Stimulated activated naive CD8-positive, alpha-beta T cell treated with anti-CD3 and anti-CD28 coated beads, Interleukin-15, Interleukin-2, amounts not matched to agents 100 ng/mL and 50 ng/mL, for 24 hours (primary cell): Measurements from ENCODE around the gene EFS.

Experiments used
- H3K27ac Mint-ChIP-seq: one replicate; pipeline ENCODE4 v1.8.0; 2021; ENCODE audit warnings: mild to moderate bottlenecking, mixed read lengths
- H3K27me3 Mint-ChIP-seq: one replicate; pipeline ENCODE4 v1.8.0; 2021; ENCODE audit warnings: mixed read lengths
- H3K36me3 Mint-ChIP-seq: one replicate; pipeline ENCODE4 v1.8.0; 2021; ENCODE audit warnings: low read depth, mixed read lengths
- H3K4me1 Mint-ChIP-seq: one replicate; pipeline ENCODE4 v1.8.0; 2021; ENCODE audit warnings: low read depth, mixed read lengths
- H3K4me3 Mint-ChIP-seq: one replicate; pipeline ENCODE4 v1.8.0; 2021; ENCODE audit warnings: mild to moderate bottlenecking, mixed read lengths
- H3K9me3 Mint-ChIP-seq: one replicate; pipeline ENCODE4 v1.8.0; 2021; ENCODE audit warnings: mixed read lengths

Gene EFS

DNA sequence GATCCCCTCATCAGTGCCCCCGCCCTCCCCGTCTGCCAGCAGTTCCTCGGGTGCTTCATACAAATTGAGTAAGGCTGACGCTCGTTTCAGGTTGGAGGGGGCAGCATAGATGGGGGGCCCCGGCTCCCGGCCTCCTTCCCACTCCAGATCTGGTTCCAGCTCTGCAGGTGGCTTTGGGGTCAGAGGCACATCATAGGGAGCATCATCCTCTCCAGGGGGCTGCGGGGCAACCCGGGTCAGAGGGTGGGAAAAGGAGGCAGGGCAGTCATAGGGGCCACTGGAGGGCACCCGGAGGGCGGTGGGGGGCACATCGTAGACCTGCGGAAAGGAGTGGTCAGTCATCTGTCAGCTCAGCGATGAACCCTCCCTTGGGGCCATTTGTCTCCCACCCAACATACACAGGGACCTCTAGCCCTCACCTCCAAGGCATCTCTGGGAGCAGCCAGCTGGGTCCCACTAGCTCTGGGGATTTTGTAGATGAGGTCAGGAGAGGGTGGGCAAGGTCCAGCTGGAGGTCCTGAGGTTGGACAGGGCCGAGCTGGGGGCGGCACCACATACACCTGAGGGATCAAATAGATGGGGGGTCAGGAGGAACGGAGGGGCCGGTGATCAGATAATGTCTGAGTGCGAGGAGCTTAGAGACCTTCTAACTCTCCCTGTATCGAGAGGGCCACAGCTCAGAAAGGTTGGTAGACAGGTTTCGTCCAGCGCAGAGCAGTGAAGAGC, 5.1 kb downstream of the EFS start:
- Mint-ChIP-seq H3K9me3 (no peaks in the 10 kb centered on the region), H3K4me3 (no peak overlapping the region), H3K27ac (no peak overlapping the region), H3K27me3 (peaks cover 24% of the 10 kb centered on the region), H3K4me1 (no peaks in the 10 kb centered on the region), H3K36me3 (no peaks in the 10 kb centered on the region)

DNA sequence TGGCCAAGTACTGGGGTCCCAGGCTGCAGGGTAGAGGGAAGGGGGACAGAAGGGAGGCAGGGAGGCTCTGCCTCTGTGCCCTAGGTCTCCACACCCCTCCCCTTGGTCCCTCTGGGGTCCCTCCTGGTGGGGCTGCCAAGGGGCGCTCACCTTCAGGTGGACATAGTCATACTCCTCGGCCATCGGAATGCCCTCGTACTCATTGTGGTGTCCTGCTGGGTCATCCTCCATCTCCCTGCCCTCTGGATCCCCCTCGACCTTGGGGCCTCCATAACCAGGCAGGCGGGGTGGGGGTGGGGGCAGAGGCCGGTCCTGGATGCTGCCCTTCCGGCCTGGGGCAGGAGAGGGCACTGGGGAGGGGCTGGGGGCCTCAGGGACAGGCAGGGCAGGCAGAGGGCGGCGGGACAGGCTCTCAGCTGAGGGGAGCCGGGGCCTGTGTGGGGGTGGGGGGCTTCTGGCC, 5.8 kb downstream of the EFS start:
- H3K27ac Mint-ChIP-seq, result no peak overlapping the region
- no peaks in the 10 kb centered on the region for H3K36me3 Mint-ChIP-seq
- H3K4me3 Mint-ChIP-seq, result no peak overlapping the region
- H3K4me1 Mint-ChIP-seq, result no peaks in the 10 kb centered on the region
- no peaks in the 10 kb centered on the region for H3K9me3 Mint-ChIP-seq
- peaks cover 20% of the 10 kb centered on the region for H3K27me3 Mint-ChIP-seq

DNA sequence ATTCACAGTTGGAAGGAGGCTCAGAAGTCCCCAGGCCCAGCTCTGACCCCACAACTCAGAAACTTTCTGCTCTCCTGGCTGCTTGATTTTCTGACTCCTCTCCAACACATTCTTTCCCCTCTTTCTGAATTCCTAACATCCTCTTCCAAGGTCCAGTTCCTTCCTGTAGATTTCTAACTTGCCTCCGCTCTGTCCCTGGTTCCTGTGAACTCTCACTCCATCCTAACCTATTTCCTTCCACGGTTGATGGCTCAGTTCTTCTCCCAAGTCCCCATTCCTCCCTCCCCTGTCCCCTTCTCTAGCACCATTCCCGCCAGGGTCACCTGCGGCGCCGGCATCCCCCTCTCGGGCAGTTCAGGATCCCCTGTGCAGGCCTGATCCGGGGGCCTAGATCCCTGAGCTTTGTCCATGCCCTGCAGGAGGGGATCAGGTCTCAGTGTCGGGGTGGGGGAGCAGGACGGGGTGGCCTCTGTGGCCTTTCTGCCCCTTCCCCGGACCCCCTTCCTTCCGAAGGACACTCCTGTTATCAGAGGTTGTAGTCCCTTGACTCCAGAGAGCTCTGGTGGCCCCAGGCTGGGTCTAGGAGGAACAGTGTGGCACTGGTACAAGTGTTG, 6.3 kb downstream of the EFS start:
- no peaks in the 10 kb centered on the region for H3K4me1 Mint-ChIP-seq
- H3K9me3 Mint-ChIP-seq, result no peaks in the 10 kb centered on the region
- no peak overlapping the region for H3K4me3 Mint-ChIP-seq
- H3K27ac Mint-ChIP-seq, result no peak overlapping the region
- H3K27me3 Mint-ChIP-seq, result peaks cover 22% of the 10 kb centered on the region
- no peaks in the 10 kb centered on the region for H3K36me3 Mint-ChIP-seq

DNA sequence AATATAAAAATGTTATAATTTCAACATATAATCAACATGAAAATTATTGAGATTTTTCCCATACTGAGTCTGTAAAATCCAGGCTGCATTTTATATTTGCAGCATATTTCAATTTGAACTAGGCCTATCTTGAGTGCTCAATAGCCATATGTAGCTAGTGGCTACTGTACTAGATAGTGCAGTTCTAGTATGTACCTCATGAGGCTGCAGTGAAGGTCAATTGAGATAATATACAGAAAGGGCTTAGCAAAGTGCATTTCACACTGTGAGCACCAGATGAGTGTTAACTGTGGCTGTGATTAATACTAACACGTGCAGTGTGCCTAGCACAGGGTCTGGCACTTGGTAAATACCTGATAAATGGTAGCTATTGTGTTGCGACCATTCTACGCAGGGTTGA, 6.9 kb downstream of the EFS start:
- H3K36me3 Mint-ChIP-seq, result no peaks in the 10 kb centered on the region
- no peak overlapping the region for H3K4me3 Mint-ChIP-seq
- no peak overlapping the region for H3K27ac Mint-ChIP-seq
- peaks cover 1% of the 10 kb centered on the region for H3K4me1 Mint-ChIP-seq
- H3K27me3 Mint-ChIP-seq, result peaks cover 25% of the 10 kb centered on the region
- H3K9me3 Mint-ChIP-seq, result no peaks in the 10 kb centered on the region

DNA sequence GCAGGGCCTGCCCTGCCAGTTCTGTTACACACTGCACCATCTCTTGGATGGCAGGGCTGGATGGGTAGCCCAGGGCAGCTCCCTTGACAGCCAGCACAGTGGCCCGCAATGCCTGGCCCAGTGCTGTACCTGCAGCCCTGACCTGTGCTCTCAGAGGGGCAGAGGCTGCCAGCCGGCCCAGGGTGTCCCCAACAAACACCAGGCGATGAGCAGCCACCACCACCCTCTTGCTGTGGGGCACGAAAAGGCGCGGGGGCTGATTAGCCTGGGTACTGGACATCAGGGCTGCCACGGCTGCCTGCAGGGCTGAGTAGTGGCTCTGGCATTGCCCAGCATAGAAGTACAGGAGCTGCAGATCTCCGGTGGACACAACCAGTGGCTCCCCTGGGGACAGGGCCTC, 7.7 kb downstream of the EFS start:
- Mint-ChIP-seq H3K27me3 (peaks cover 27% of the 10 kb centered on the region), H3K4me3 (no peak overlapping the region), H3K27ac (no peak overlapping the region), H3K4me1 (peaks cover 4% of the 10 kb centered on the region), H3K9me3 (no peaks in the 10 kb centered on the region), H3K36me3 (no peaks in the 10 kb centered on the region)

DNA sequence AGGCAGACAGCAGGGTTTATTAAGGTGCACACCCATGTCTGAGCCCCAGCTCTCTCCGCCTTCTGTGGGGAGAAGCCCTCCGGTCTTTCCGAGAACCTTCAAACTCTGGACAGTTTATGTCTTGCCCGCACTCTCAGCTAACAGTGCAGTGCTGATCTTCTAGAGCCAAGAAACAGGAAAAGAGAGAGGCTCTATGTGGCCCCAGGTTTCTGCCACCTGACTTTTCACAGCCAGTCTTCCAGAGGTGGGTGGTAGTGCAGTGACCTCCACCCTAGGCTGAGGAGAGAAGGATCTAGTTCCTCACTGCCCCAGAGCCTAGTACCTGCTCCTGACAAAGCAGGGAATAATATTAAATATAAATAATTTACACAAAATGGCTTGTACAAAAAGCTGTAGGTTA, 8.3 kb downstream of the EFS start:
- H3K4me3 Mint-ChIP-seq, result no peak overlapping the region
- H3K27me3 Mint-ChIP-seq, result peaks cover 27% of the 10 kb centered on the region
- H3K9me3 Mint-ChIP-seq, result no peaks in the 10 kb centered on the region
- H3K27ac Mint-ChIP-seq, result no peak overlapping the region
- H3K36me3 Mint-ChIP-seq, result no peaks in the 10 kb centered on the region
- H3K4me1 Mint-ChIP-seq, result peaks cover 4% of the 10 kb centered on the region

DNA sequence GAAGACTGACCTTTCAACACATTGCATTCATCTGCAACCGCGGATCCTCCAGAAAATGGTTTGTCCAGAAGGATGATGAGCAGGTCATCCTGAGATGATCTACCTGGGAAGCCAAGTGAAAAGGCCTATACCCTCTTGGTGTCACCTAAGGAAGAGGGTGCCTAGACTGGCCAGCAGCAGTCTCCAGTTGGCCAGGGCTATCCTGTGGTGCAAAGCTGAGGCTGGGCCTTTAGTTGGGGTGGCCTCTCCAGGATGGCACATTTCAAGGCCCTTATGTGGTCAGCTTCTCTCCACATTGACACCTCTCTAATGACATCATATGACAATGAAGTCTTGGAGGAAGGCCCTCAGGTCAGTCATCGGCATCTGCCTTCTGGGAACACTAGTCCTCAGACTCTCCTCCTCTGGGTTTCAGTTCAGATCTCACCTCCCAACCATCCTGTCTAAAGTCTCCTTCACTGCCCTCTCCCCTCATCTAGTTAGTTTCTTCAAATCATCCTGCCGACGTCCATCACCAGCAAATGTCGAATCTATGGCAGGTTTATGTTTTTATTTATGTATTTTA, 9.0 kb downstream of the EFS start:
- Mint-ChIP-seq H3K27ac (no peak overlapping the region), H3K36me3 (no peaks in the 10 kb centered on the region), H3K27me3 (peaks cover 32% of the 10 kb centered on the region), H3K9me3 (no peaks in the 10 kb centered on the region), H3K4me1 (peaks cover 8% of the 10 kb centered on the region), H3K4me3 (no peak overlapping the region)

DNA sequence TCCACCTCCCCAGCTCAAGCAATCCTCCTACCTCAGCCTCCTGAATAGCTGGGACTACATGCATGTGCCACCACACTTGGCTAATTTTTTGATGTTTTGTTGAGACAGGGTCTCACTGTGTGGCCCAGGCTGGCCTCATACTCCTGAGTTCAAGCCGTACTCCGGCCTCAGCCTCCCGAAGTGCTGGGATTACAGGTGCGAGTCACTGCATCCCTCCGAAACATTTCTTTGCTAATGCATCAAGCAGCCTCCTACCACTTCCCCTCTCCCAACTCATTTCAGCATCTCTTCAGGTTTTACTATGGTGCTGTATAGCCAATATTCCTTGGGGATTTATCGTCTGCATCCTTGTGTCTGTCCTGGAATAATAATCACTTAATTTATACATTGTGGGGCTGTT, 10.0 kb downstream of the EFS start:
- Mint-ChIP-seq H3K27me3 (peaks cover 41% of the 10 kb centered on the region), H3K9me3 (no peaks in the 10 kb centered on the region), H3K36me3 (no peaks in the 10 kb centered on the region), H3K4me1 (peaks cover 8% of the 10 kb centered on the region), H3K27ac (no peak overlapping the region), H3K4me3 (no peak overlapping the region)

DNA sequence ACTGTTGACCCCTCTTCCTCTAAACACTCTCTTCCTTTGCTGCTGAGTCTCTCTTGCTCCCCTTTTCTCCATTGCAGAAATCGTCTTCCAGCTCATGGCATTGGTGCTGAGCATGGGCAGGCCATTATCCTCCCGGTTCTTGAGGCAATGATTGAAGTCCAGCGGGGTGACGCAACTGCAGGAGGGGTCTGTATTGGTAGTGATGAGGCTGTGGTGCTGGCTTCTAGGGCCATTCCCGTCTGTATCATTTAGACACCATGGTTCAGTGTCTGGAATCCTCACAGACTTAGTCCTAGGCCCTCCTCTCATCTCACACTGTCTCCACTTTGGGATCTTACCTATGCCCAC, 11.6 kb downstream of the EFS start:
- Mint-ChIP-seq H3K4me1 (peaks cover 8% of the 10 kb centered on the region), H3K36me3 (no peaks in the 10 kb centered on the region), H3K4me3 (peak overlapping the region; percentile 75), H3K9me3 (no peaks in the 10 kb centered on the region), H3K27ac (no peak overlapping the region), H3K27me3 (peaks cover 41% of the 10 kb centered on the region)

DNA sequence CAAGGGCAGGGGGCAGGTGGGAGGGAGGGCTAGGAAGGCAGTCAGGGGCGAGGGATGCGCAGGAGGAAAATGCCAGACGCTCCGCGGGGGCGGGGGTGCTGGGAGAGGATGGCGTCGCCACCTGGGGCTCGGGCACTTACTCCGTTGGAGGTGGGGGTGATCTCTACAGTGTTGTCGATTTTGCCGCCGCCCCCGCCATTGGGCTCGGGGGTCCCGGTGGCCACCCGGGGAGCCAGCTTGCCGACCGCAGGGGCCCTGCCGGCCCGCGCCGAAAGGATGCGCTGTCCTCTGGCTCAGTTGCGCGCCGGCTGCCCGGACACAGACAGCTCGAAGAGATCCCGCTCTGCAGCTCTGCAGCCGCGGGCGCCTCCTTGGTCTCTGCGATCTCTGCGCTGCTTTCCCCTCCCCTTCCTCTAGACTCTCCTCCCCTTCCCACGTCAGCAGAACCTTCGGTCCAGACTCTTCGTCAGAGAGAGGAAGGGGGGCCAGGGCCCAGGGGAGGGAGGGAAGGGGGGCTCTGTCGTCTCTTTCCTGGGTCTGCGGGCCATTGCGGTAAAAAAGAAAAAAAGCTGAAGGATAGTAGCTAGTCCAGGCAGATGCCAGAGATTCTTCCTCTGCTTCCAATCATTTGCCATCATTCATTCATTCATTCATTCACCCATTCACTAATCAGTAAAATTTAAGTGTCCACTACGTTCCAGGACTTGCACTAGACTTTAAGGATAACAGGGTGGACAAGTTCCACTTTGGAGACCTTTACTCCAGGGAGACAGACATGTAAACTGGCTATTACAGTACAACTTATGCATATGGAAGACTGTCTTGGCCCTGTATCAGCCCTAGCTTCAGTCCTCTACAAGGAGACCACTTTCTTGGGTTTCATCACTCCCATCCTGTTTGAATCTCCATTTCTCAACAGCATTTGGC, 12.2 kb downstream of the EFS start, which contains the start of gene SLC22A17:
Gene SLC22A17, minus strand, starts transcription at position 382 of the 927 bp plus-strand sequence.
- Mint-ChIP-seq H3K36me3 (no peaks in the 10 kb centered on the region), H3K4me3 (peak within 1 kb of the TSS; percentile 75), H3K27me3 (peaks cover 41% of the 10 kb centered on the region), H3K9me3 (no peaks in the 10 kb centered on the region), H3K4me1 (peaks cover 8% of the 10 kb centered on the region), H3K27ac (no peak within 1 kb of the TSS)

DNA sequence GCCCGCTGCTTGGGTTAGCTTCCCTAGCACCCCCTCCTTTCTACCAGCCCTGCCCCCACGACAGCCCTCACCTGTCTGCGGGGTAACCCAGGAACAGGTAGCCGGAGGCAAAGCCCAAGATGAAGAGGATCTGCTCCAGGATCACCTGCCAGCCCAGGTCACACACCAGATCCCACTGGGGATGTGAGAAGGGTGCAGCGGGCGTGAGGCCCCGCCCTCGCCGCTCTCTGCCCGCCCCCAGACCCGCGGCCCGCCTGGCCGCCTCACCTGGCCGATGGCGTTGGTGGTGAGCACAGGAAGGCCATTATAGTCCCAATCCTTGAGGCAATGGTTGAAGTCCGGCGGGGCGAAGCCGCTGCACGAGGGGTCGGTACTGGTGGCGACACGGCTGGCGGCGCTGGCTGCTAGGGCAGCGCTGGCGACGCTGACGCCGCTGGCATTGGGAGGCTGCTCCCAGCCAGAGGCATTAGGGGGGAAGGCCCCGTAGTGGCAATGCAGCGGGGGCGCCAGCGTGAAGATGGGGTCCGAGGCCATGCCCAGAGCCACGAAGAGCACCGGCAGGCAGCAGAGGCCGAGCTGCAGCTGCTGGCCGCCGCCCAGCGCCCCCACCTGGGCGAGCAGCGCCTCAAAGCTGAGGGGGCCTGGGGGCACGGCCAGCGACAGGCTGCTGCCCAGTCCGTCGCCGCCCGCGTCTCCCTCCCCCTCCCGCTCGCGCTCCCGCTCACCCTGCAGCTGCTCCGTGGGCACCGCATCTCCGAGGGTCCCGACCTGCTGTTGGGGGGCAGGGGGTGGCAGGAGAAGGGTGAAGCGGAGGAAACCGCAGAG, 13.1 kb downstream of the EFS start:
- Mint-ChIP-seq H3K27ac (no peak overlapping the region), H3K4me1 (peaks cover 8% of the 10 kb centered on the region), H3K27me3 (peaks cover 41% of the 10 kb centered on the region), H3K36me3 (no peaks in the 10 kb centered on the region), H3K4me3 (peak overlapping the region; percentile 75), H3K9me3 (no peaks in the 10 kb centered on the region)

DNA sequence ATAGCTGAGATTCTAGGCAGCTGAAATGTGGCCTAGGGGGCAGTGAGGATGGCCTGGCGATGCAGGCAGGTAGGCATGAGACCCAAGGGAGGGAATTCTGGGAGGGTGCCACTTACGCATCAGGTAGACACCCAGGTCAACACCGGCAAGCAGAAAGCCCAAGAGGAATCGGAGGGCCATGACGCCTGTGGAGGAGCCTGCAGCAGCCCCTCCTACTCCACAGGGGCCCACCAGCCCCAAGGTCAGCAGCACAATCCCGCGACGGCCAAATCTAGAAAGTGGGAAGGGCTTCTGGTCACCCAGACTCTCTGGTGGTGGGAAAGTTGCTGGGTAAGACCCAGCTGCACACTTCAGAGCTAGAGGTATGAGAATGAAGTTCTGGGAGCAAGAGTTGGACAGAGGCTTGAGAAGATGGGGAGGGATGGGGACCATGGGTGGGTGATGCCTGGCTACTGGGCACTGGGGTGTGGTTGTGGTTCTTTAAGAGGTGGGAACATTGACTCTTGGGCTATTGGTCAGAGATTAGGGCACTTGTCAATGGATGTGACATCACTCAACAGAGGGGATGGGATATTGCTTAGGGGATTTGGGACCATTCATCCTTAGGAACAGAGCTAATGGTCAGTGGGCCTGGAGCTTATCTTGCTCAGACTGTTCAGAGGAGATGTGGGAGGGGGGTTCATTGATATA, 15.7 kb downstream of the EFS start:
- no peak overlapping the region for H3K4me3 Mint-ChIP-seq
- H3K36me3 Mint-ChIP-seq, result no peaks in the 10 kb centered on the region
- H3K9me3 Mint-ChIP-seq, result no peaks in the 10 kb centered on the region
- peaks cover 8% of the 10 kb centered on the region for H3K4me1 Mint-ChIP-seq
- no peak overlapping the region for H3K27ac Mint-ChIP-seq
- peaks cover 29% of the 10 kb centered on the region for H3K27me3 Mint-ChIP-seq

DNA sequence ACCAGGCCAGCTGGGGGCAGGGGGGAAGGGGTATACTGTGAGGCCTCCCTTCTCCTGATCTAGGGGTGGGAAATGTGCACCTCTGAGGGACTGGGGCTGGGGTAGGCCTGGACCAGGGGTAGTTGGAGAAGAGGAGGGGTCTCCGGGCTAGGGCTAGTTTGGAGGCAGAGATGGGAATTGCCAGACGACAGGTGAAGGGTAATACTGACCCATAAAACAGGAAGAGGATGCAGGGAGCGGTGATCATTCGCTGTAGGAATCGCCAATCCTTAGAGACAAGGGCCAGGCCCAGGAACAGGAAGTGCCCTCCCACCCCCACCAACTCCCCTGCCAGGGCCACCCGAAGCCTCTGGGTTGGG, 16.7 kb downstream of the EFS start:
- H3K36me3 Mint-ChIP-seq, result no peaks in the 10 kb centered on the region
- H3K27ac Mint-ChIP-seq, result no peak overlapping the region
- H3K4me1 Mint-ChIP-seq, result peaks cover 8% of the 10 kb centered on the region
- no peak overlapping the region for H3K4me3 Mint-ChIP-seq
- H3K27me3 Mint-ChIP-seq, result peaks cover 19% of the 10 kb centered on the region
- no peaks in the 10 kb centered on the region for H3K9me3 Mint-ChIP-seq
